Neuronal stem cell (in vitro differentiated cells): ENCODE measurements around the gene TRPM5.

ENCODE experiments used
- DNase-seq: peaks from one replicate; pipeline ENCODE4 v3.0.0-alpha.2; 2013; ENCODE audit warnings: low spot score
- H2AFZ ChIP-seq: one replicate; pipeline ENCODE4 v1.6.1; 2013; ENCODE audit warnings: mild to moderate bottlenecking, low read length, inconsistent platforms
- H2AK5ac ChIP-seq: 2 replicates; pipeline ENCODE4 v1.6.1; 2013; ENCODE audit warnings: low read depth, mild to moderate bottlenecking, inconsistent platforms, low read length, moderate library complexity, mixed read lengths
- H2BK120ac ChIP-seq: 2 replicates; pipeline ENCODE4 v1.6.1; 2013; ENCODE audit warnings: low read depth, mild to moderate bottlenecking, inconsistent platforms, low read length, moderate library complexity, mixed read lengths
- H2BK12ac ChIP-seq: one replicate; pipeline ENCODE4 v1.6.1; 2013; ENCODE audit warnings: low read length, inconsistent platforms
- H2BK15ac ChIP-seq: 2 replicates; pipeline ENCODE4 v1.6.1; 2013; ENCODE audit warnings: mild to moderate bottlenecking, low read length, inconsistent platforms, mixed read lengths
- H2BK5ac ChIP-seq: one replicate; pipeline ENCODE4 v1.6.1; 2013; ENCODE audit warnings: inconsistent platforms, mild to moderate bottlenecking, low read length, moderate library complexity
- H3K14ac ChIP-seq: one replicate; pipeline ENCODE4 v1.6.1; 2013; ENCODE audit warnings: low read length, inconsistent platforms
- H3K18ac ChIP-seq: 2 replicates; pipeline ENCODE4 v1.6.1; 2013; ENCODE audit warnings: low read length, inconsistent platforms
- H3K23ac ChIP-seq: 2 replicates; pipeline ENCODE4 v1.6.1; 2013; ENCODE audit warnings: low read depth, mild to moderate bottlenecking, mixed read lengths, low read length, inconsistent platforms; ENCODE audit not compliant: poor library complexity
- H3K27ac ChIP-seq: replicated peaks from 3 replicates; pipeline ENCODE4 v1.5.1; 2013; ENCODE audit warnings: low read length, inconsistent platforms
- H3K27me3 ChIP-seq, 3 experiments: 2 replicates each; pipeline ENCODE4 v1.6.1; 2013; ENCODE audit warnings: low read length in 3 of 3, mild to moderate bottlenecking in 2 of 3, inconsistent platforms in 1 of 3, low read depth in 1 of 3, mixed read lengths in 1 of 3, moderate library complexity in 1 of 3; ENCODE audit not compliant: control insufficient read depth in 3 of 3, insufficient read depth in 3 of 3
- H3K36me3 ChIP-seq, 2 donors: replicated peaks in 1 of 2; 2 replicates each; pipeline ENCODE4 v1.6.1; 2013; ENCODE audit warnings: low read length in 2 of 2; ENCODE audit not compliant: control insufficient read depth in 2 of 2, insufficient read depth in 2 of 2
- H3K4ac ChIP-seq: 2 replicates; pipeline ENCODE4 v1.6.1; 2013; ENCODE audit warnings: inconsistent platforms, mild to moderate bottlenecking, low read length, moderate library complexity
- H3K4me1 ChIP-seq, 2 donors: 1 replicate in 1 of 2; 2 replicates in 1 of 2; pipeline ENCODE4 v1.6.1; 2013; ENCODE audit warnings: low read length in 2 of 2, low read depth in 1 of 2; ENCODE audit not compliant: control insufficient read depth in 2 of 2, insufficient read depth in 1 of 2
- H3K4me2 ChIP-seq: one replicate; pipeline ENCODE4 v1.6.1; 2013; ENCODE audit warnings: mild to moderate bottlenecking, low read length, inconsistent platforms; ENCODE audit not compliant: insufficient read depth, poor library complexity, severe bottlenecking
- H3K4me3 ChIP-seq, 2 donors: 2 replicates each; pipeline ENCODE4 v1.5.1; 2013; ENCODE audit warnings: low read length in 2 of 2, mild to moderate bottlenecking in 2 of 2, inconsistent platforms in 1 of 2, moderate library complexity in 1 of 2
- H3K79me1 ChIP-seq: one replicate; pipeline ENCODE4 v1.6.1; 2013; ENCODE audit warnings: low read depth, mild to moderate bottlenecking, inconsistent platforms, low read length, moderate library complexity
- H3K9ac ChIP-seq: one replicate; pipeline ENCODE4 v1.6.1; 2013; ENCODE audit warnings: mild to moderate bottlenecking, low read depth, low read length, inconsistent platforms; ENCODE audit not compliant: poor library complexity
- H3K9me3 ChIP-seq, 2 donors: replicated peaks in 1 of 2; 2 replicates each; pipeline versions ENCODE3 to v1.6.1; 2013; ENCODE audit warnings: low read length in 2 of 2, mild to moderate bottlenecking in 2 of 2, inconsistent platforms in 1 of 2, low read depth in 1 of 2, mixed read lengths in 1 of 2, moderate library complexity in 1 of 2; ENCODE audit not compliant: control insufficient read depth in 2 of 2, insufficient read depth in 1 of 2
- H4K8ac ChIP-seq: one replicate; pipeline ENCODE4 v1.6.1; 2013; ENCODE audit warnings: low read depth, mild to moderate bottlenecking, inconsistent platforms, low read length, moderate library complexity
- H4K91ac ChIP-seq: one replicate; pipeline ENCODE4 v1.6.1; 2013; ENCODE audit warnings: low read length, low read depth, mild to moderate bottlenecking, inconsistent platforms; ENCODE audit not compliant: poor library complexity
- WGBS, 2 donors: extraction: QIAGEN DNeasy Blood & Tissue Kit; methylation state at CpG; one replicate each; pipeline ENCODE4 v1.1.7; 2013; ENCODE audit warnings: missing lambda C conversion rate in 2 of 2, mixed read lengths in 1 of 2; ENCODE audit not compliant: insufficient read length in 2 of 2, insufficient replicate concordance in 1 of 2; ENCODE audit errors: extremely low coverage in 2 of 2; 5-methylcytosine and 5-hydroxymethylcytosine counted together

Gene TRPM5

GRCh38 chr11:2428322-2428795 is 16.0 kb downstream of the TRPM5 start:
- Histone ChIP-seq H2BK15ac (no peak overlapping the region), H2BK120ac (no peak overlapping the region), H3K4ac (no peak overlapping the region), H3K36me3 (no peaks in the 10 kb centered on the region), H3K79me1 (no peaks in the 10 kb centered on the region), H2BK5ac (no peak overlapping the region), H3K4me1 (no peaks in the 10 kb centered on the region), H3K27ac (no peak overlapping the region), H4K91ac (peak overlapping the region; percentile 6), H4K8ac (no peak overlapping the region), H3K27me3 (peaks cover 0 to 4% (median 0%) of the 10 kb centered on the region in 3 experiments), H3K23ac (no peak overlapping the region), H3K4me2 (no peak overlapping the region), H3K4me3 (peak overlapping the region in 1 of 2 donors; percentile 59), H2AK5ac (peak overlapping the region; percentile 68), H2BK12ac (no peak overlapping the region), H3K9ac (no peak overlapping the region), H3K14ac (peak overlapping the region; percentile 17), H3K18ac (peak overlapping the region; percentile 36), H2AFZ (no peak overlapping the region), H3K9me3 (peaks cover 0 to 7% of the 10 kb centered on the region in 2 donors)
- 100% methylated on average over 1 to 3 of the region's 8 CpGs for WGBS, 2 donors
- DNase-seq, result peak; percentile 67

- no CpG with 5 or more reads among the region's 12 CpGs for WGBS, 2 donors
Measured at GRCh38 chr11:2427721-2428321, 16.5 kb downstream of the TRPM5 start.

GRCh38 chr11:2426826-2427521 is 17.3 kb downstream of the TRPM5 start:
- Histone ChIP-seq H2BK5ac (no peak overlapping the region), H3K4me2 (no peak overlapping the region), H3K9ac (no peak overlapping the region), H2BK15ac (peak overlapping the region; percentile 83), H3K4ac (no peak overlapping the region), H2AFZ (no peak overlapping the region), H3K79me1 (no peaks in the 10 kb centered on the region), H3K4me3 (no peak overlapping the region), H2BK120ac (no peak overlapping the region), H2AK5ac (peak overlapping the region; percentile 63), H4K8ac (no peak overlapping the region), H3K4me1 (no peaks in the 10 kb centered on the region), H3K27ac (no peak overlapping the region), H4K91ac (peak overlapping the region; percentile 87), H3K14ac (peak overlapping the region; percentile 47), H3K23ac (no peak overlapping the region), H3K27me3 (peaks cover 0 to 4% (median 0%) of the 10 kb centered on the region in 3 experiments), H3K18ac (peak overlapping the region; percentile 33), H3K9me3 (peaks cover 0 to 7% of the 10 kb centered on the region in 2 donors), H3K36me3 (no peaks in the 10 kb centered on the region), H2BK12ac (peak overlapping the region; percentile 4)
- WGBS, 2 donors, result no CpG with 5 or more reads among the region's 14 CpGs
- no peak for DNase-seq

More at GRCh38 chr11:2427721-2428321, 16.5 kb downstream of the TRPM5 start:
- H3K14ac ChIP-seq, result peak overlapping the region; percentile 47
- H3K4ac ChIP-seq, result no peak overlapping the region
- peak overlapping the region; percentile 67 for H2BK12ac ChIP-seq
- no peak overlapping the region for H2BK5ac ChIP-seq
- H3K9me3 ChIP-seq, result peaks cover 0 to 7% of the 10 kb centered on the region in 2 donors
- H3K23ac ChIP-seq, result no peak overlapping the region
- H2AK5ac ChIP-seq, result peak overlapping the region; percentile 68
- no peak overlapping the region for H2AFZ ChIP-seq
- H3K4me1 ChIP-seq, result no peaks in the 10 kb centered on the region
- no peak overlapping the region for H3K4me2 ChIP-seq
- H2BK15ac ChIP-seq, result peak overlapping the region; percentile 82
- H3K27me3 ChIP-seq, result peaks cover 0 to 4% (median 0%) of the 10 kb centered on the region in 3 experiments
- no peak overlapping the region for H4K91ac ChIP-seq
- H3K18ac ChIP-seq, result peak overlapping the region; percentile 36
- H3K36me3 ChIP-seq, result no peaks in the 10 kb centered on the region
- no peak overlapping the region for H3K4me3 ChIP-seq
- H3K27ac ChIP-seq, result no peak overlapping the region
- H2BK120ac ChIP-seq, result no peak overlapping the region
- H4K8ac ChIP-seq, result no peak overlapping the region
- no peaks in the 10 kb centered on the region for H3K79me1 ChIP-seq
- no peak for DNase-seq
- peak overlapping the region; percentile 54 for H3K9ac ChIP-seq

GRCh38 chr11:2426221-2426620 is 18.1 kb downstream of the TRPM5 start:
- H2BK120ac ChIP-seq, result no peak overlapping the region
- peak overlapping the region; percentile 39 for H2BK15ac ChIP-seq
- no peak for DNase-seq
- no peak overlapping the region for H3K4me2 ChIP-seq
- no peak overlapping the region for H3K23ac ChIP-seq
- peaks cover 0 to 7% of the 10 kb centered on the region in 2 donors for H3K9me3 ChIP-seq
- no peaks in the 10 kb centered on the region for H3K36me3 ChIP-seq
- no peak overlapping the region for H3K14ac ChIP-seq
- H3K18ac ChIP-seq, result peak overlapping the region; percentile 39
- H3K4me3 ChIP-seq, result no peak overlapping the region
- H2BK12ac ChIP-seq, result no peak overlapping the region
- no peaks in the 10 kb centered on the region for H3K79me1 ChIP-seq
- H4K91ac ChIP-seq, result no peak overlapping the region
- H2BK5ac ChIP-seq, result peak overlapping the region; percentile 6
- no peak overlapping the region for H4K8ac ChIP-seq
- H3K4me1 ChIP-seq, result no peaks in the 10 kb centered on the region
- H2AFZ ChIP-seq, result no peak overlapping the region
- H3K27me3 ChIP-seq, result peaks cover 0 to 4% (median 0%) of the 10 kb centered on the region in 3 experiments
- H3K27ac ChIP-seq, result no peak overlapping the region
- no peak overlapping the region for H3K4ac ChIP-seq
- no CpG with 5 or more reads among the region's 13 CpGs for WGBS, 2 donors
- H3K9ac ChIP-seq, result no peak overlapping the region
- peak overlapping the region; percentile 80 for H2AK5ac ChIP-seq
